Cardiac muscle cell (in vitro differentiated cells and primary cell): ENCODE measurements around the gene TCF12. TPM values are rescaled to one million over a fixed set of nuclear protein-coding genes. Genes with fewer than 3 reads are reported as not detected.

Source experiments
- DNase-seq, 2 donors: peaks; one replicate each; pipeline versions ENCODE4 v3.0.0 to v3.0.0-alpha.2; 2010 to 2017; ENCODE audit warnings: low read depth in 1 of 2, low spot score in 1 of 2
- H3K27ac ChIP-seq: fragments of 200-600 bp; sonication (generic); 2 replicates; pipeline ENCODE4 v1.5.1; 2016
- H3K27me3 ChIP-seq: fragments of 200-600 bp; sonication (generic); 2 replicates; pipeline ENCODE4 v1.6.0; 2016; ENCODE audit warnings: control low read depth
- H3K36me3 ChIP-seq: fragments of 200-600 bp; sonication (generic); 2 replicates; pipeline ENCODE4 v1.5.1; 2016; ENCODE audit warnings: control low read depth
- H3K4me1 ChIP-seq: fragments of 200-600 bp; sonication (generic); 2 replicates; pipeline ENCODE4 v1.8.1; 2017; ENCODE audit warnings: low read depth, mild to moderate bottlenecking, mixed run types
- H3K4me3 ChIP-seq: fragments of 200-600 bp; sonication (generic); 2 replicates; pipeline ENCODE4 v1.5.1; 2016; ENCODE audit warnings: mild to moderate bottlenecking
- H3K9me3 ChIP-seq: fragments of 200-600 bp; sonication (generic); 2 replicates; pipeline ENCODE4 v1.5.1; 2017; ENCODE audit warnings: low read depth, mild to moderate bottlenecking, control low read depth
- CTCF ChIP-seq: IDR thresholded peaks from 2 replicates; pipeline ENCODE4 v1.5.1; 2012; ENCODE audit warnings: low read depth, mild to moderate bottlenecking, low read length
- polyA plus RNA-seq: library from polyadenylated mRNA; unstranded; fragments of >200 nt; fragmentation: Nextera tagmentation; extraction: Ambion mirVana; gene quantifications from 2 replicates; pipeline ENCODE4 v1.2.1, GENCODE V29; 2016
- total RNA-seq: library from RNA; depleted of rRNA; stranded (reverse); fragments of >200 nt; gene quantifications from 2 replicates; pipeline ENCODE4 v1.2.3, GENCODE V29; 2016

TCF12 gene
- total and polyA plus RNA-seq, 2 experiments from 2014 or later = 42.6 to 137 TPM

- H3K4me3 ChIP-seq = no peak overlapping the region
- DNase-seq = no peak
- H3K4me1 ChIP-seq = no peaks in the 10 kb centered on the region
- no peaks in the 10 kb centered on the region for H3K36me3 ChIP-seq
- H3K27ac ChIP-seq = no peak overlapping the region
- H3K9me3 ChIP-seq = no peaks in the 10 kb centered on the region
- H3K27me3 ChIP-seq = no peaks in the 10 kb centered on the region
- TF ChIP-seq CTCF = no peak
Measured at GRCh38 chr15:56901931-56902330, 16.5 kb upstream of the TCF12 start.

- H3K9me3 ChIP-seq = no peaks in the 10 kb centered on the region
Measured at GRCh38 chr15:56906766-56907165, 11.7 kb upstream of the TCF12 start.

GRCh38 chr15:56910801-56911200, 7.6 kb upstream of the TCF12 start:
- Histone ChIP-seq H3K4me3 (no peak overlapping the region), H3K27me3 (no peaks in the 10 kb centered on the region), H3K4me1 (no peaks in the 10 kb centered on the region), H3K27ac (no peak overlapping the region), H3K9me3 (no peaks in the 10 kb centered on the region), H3K36me3 (no peaks in the 10 kb centered on the region)
- TF ChIP-seq CTCF = no peak
- DNase-seq = no peak

More at GRCh38 chr15:56906766-56907165, 11.7 kb upstream of the TCF12 start:
- Histone ChIP-seq H3K27ac (no peak overlapping the region), H3K27me3 (no peaks in the 10 kb centered on the region), H3K4me3 (no peak overlapping the region), H3K36me3 (no peaks in the 10 kb centered on the region), H3K4me1 (no peaks in the 10 kb centered on the region)
- TF ChIP-seq CTCF = no peak
- no peak for DNase-seq

GRCh38 chr15:56913241-56913640, 5.2 kb upstream of the TCF12 start:
- Histone ChIP-seq H3K36me3 (no peaks in the 10 kb centered on the region), H3K9me3 (no peaks in the 10 kb centered on the region), H3K27me3 (no peaks in the 10 kb centered on the region), H3K4me3 (no peak overlapping the region), H3K4me1 (peaks cover 6% of the 10 kb centered on the region), H3K27ac (no peak overlapping the region)
- no peak for TF ChIP-seq CTCF
- DNase-seq = peak in 1 of 2 donors; percentile 55

- no peak overlapping the region for H3K27ac ChIP-seq
- no peaks in the 10 kb centered on the region for H3K27me3 ChIP-seq
- TF ChIP-seq CTCF = no peak
- no peak overlapping the region for H3K4me3 ChIP-seq
- peak in 1 of 2 donors; percentile 82 for DNase-seq
- peaks cover 6% of the 10 kb centered on the region for H3K4me1 ChIP-seq
- no peaks in the 10 kb centered on the region for H3K9me3 ChIP-seq
- H3K36me3 ChIP-seq = no peaks in the 10 kb centered on the region
Measured at GRCh38 chr15:56913670-56914069, 4.8 kb upstream of the TCF12 start.

- TF ChIP-seq CTCF = no peak
Measured at GRCh38 chr15:56915888-56916287, 2.6 kb upstream of the TCF12 start.

More at GRCh38 chr15:56915888-56916287, 2.6 kb upstream of the TCF12 start:
- Histone ChIP-seq H3K27me3 (no peaks in the 10 kb centered on the region), H3K27ac (no peak overlapping the region), H3K4me1 (peaks cover 9% of the 10 kb centered on the region), H3K9me3 (no peaks in the 10 kb centered on the region), H3K36me3 (no peaks in the 10 kb centered on the region), H3K4me3 (no peak overlapping the region)
- DNase-seq = no peak
